ENCODE measurements around the gene LHFPL2.
A peak's percentile ranks its signal among the peaks of the same experiment; 100 is the strongest.
"Not testable (repeated sequence)": the region's sequence is repeated elsewhere in the genome, so short reads cannot be mapped to it uniquely, and the experiment has no call there.

LHFPL2 gene

DNA sequence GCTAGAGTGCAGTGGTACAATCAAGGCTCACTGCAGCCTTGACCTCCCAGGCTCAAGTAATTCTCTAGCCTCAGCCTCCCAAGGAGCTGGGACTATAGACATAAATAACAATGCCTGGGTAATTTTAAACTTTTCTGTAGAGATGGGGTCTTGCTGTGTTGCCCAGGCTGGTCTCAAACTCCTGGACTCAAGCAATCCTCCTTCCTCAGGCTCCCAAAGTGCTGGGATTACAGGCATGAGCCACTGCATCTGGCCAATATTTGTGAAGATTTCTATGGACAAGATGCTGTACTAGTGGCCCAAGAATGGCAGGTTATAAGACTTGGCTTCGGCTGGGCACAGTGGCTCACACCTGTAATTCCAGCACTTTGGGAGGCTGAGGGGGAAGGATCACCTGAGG lies 18.4 kb upstream of the LHFPL2 start:
- not testable (repeated sequence) for DNase-seq (ENCODE audit: low read depth)

DNA sequence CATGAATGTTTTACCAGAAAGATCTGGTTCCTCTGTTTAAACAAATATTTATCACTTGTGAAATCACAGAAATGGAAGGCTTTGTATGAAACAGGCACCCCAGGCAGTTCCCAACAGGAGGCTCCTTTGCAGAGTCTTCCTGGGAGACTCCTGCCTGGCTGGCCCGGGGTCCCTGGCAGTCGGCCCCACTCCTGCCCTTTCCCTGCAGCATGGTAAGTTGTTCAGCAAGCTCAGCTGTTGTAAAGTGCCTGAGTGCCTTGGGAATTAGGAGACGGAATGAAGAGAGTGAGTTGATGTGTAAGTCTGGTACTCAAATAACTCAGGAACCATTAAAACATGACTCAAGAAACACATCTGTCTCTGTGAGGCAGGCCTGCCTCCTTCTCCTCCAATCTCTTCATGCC lies 17.5 kb upstream of the LHFPL2 start:
- DNase-seq (ENCODE audit: low read depth), result no peak

DNA sequence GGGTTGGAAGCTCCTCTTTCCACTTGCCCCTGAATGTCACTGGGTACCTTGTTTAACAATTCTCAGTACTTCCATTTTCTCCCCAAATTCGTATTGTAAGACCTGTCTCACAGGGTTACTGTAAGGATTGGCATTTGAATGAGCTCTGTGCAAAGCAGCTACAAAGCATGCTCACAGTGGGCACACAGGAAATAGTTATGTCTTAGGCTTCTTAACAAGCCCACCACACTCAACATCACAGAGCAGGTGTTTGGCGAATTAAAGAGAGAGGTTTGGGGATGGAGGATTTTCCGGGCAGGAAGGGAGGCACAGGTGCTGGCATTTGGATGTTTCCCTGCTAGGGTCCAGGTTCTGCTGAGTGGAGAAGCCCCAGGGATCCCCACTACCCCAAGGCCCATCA lies 17.0 kb upstream of the LHFPL2 start:
- DNase-seq (ENCODE audit: low read depth), result no peak

DNA sequence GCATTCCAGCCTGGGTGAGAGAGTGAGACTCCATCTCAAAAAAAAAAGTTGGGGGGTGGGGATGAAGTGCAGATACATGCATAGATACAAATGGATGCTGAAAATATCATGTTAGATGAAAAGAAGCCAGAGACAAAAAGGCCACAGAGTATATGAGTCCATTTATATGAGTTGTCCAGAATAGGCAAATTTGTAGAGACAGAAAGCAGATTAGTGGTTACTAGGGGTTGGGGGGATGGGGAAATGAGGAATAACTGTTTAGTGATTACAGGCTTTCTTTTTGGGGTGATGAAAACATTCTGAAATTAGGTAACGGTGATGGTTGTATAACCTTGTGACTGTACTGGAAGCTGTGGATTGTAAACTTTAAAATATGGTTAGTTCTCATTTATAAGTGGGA lies 13.8 kb upstream of the LHFPL2 start:
- no peak for DNase-seq (ENCODE audit: low read depth)

DNA sequence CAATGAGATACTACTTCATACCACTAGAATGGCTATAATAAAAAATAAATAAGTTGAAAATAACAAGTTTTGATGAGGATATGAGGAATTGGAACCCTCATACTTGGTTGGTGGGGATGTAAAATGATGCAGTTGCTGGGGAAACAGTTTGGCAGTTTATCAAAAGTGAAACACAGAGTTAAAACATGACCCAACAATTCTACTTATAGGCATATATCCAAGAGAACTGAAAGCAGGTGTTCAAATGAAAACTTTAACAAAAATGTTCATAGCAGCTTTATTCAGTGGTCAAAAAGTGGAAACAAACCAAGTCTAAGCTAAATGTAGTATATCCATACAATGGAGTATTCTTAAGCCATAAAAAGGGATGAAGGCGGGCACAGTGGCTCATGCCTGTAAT lies 13.1 kb upstream of the LHFPL2 start:
- DNase-seq (ENCODE audit: low read depth), result no peak

DNA sequence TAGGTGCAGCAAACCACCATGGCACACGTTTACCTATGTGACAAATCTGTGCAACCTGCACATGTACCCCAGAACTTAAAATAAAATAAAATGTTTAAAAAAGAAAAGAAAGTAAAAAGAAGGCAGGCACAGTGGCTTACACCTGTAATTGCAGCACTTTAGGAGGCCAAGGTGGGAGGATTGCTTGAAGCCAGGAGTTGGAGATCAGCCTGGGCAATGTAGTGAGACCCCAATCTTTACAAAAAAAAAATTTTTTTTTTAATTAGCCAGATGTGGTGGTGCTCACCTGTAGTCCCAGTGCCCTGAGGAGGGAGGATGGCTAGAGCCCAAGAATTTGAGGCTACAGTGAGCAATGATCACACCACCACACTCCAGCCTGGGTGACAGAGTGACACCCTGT lies 12.5 kb upstream of the LHFPL2 start:
- DNase-seq (ENCODE audit: low read depth), result no peak

DNA sequence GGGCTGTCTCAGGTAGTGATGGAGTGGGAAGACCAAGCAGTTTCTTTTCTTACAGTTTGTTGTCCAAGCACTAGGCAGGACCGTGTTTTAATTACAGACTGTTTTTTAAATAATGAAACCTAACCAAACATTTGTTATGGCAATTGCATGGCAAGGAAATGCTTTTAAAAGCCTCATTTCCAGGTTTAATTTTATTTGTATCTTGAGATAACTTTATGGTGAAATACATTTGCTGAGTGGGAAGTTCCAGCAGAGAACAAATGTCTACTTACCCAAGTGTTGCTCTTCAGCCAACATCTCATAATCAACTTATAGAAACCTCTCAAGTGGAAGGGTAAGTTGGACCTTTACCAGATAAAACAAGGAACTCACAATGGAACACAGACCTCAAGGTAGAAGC lies 11.8 kb upstream of the LHFPL2 start:
- no peak for DNase-seq (ENCODE audit: low read depth)

DNA sequence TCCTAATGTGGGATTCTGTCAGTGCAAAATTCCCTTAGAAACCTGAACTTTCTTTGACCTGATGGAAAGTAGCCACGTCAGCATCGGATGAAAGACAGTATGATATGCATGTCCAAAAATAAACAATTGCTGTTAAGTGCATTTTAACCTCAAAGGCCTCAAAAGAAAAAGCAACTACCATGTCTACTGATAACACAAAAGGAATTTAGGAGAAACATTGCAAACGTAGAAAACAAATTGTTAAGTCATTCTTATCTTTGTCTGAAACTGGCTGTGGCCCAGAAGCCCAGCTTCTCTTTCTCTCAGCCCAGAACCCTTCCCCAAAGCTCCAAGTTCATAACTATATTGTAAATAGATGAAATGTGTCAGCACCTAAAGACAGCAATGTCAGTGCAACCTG lies 11.1 kb upstream of the LHFPL2 start:
- DNase-seq (ENCODE audit: low read depth), result no peak

DNA sequence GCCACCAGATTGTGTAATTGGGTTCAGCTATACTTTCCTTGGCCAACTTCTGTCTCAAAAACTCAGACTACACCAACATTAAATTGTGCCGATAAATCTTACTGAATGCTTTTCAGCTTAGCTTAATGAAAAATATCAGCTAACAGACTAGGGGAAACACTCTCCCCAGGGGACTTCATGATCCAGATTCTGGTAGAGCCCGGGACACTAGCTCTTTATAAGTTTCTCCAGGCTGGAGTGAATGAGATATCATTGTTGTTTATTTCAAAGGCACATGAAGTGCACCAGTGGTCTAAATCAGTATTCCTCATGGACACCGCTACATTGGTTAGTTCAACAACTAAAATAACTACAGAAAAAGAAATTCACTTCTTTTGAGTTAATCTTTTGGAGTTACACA lies 10.5 kb upstream of the LHFPL2 start:
- DNase-seq (ENCODE audit: low read depth), result no peak

DNA sequence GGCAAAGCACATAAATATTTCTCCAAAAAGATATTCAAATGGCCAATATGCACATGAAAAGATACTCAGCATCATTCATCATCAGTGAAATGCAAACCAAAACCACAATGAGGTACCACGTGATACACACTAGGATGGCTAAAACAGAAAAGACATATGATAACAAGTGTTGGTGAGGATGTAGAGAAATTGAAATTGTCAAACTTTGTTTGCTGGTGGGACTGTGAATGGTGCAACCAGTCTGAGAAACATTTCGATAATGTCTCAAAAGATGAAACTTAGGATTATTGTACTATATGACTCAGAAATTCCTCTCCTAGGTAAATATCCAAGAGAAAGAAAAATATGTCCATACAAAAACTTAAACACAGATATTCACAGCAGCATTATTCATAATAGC lies 8.6 kb upstream of the LHFPL2 start:
- no peak for DNase-seq (ENCODE audit: low read depth)

DNA sequence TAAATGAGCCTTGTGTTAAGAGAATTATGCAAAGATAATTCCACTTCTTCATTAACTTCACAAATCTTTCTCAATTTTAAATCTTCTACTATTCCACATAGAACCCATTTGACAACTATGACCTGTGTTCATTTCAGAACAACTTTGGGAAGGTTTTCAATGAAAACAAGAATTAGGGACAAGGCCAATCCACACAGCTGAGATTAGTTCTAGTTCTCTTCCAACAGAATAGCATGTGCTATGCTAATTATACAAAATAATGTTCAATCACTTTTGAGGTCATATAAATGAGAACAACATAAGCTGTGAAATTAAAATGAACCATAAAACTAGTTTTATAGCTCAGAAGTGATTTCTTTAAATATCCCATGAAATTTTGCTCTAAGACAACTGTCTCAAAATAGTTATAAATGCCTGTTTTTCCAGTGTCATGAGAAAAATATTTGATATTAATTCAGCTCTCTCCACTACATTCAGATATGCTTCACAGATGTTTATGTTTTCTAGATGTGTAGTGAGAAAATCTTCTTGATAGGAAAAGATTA lies 7.2 kb upstream of the LHFPL2 start:
- no peak for DNase-seq (ENCODE audit: low read depth)

DNA sequence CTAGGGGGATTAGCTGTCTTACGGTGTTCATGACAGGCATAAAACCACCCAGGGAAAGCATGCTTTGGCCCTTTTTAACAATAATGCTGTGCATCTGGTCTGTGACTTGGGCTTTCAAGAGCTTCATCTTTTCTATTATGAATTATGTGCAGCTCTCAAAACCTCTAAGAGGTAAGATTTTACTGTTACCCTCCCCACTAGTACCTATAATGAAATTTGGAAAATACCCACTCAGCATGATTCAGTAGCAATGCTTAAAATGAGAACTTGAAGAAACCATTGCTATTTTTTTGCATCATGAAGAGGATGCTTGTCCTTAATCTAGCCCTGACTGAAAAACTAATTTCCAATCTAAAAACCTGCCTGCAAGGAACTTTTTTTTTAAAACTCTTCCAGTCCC lies 5.8 kb upstream of the LHFPL2 start:
- no peak for DNase-seq (ENCODE audit: low read depth)

DNA sequence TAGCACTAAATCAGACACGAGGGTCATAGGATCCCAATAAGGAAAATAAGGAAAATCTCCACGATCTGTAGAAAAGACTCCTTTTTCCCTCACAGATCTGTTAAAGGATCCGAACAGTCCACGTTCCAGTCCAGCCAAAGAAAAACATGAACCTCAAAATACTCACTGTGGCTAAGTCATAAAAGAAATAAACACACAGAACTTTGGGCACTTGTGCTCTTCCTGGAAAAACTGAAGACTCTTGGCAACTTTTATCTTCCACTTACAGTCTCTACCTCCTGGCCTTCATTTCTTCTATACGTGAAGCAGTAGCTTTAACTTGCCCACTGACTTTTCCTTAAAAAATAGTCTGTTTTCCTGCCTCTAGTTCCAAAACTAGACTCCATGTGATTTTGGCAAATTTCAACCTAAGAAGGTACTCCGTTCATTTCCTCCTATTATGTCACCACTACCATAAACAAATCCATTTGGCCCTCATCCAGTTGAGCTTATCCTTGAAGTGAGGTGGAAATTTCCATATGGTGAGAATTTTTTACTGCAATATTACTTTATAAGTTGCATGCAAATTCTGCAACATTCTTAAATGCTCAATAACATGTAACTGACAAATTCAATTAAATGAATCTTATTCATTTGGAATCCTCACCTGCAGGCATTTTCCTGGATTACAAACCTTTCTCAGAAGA lies 5.3 kb upstream of the LHFPL2 start:
- no peak for DNase-seq (ENCODE audit: low read depth)

DNA sequence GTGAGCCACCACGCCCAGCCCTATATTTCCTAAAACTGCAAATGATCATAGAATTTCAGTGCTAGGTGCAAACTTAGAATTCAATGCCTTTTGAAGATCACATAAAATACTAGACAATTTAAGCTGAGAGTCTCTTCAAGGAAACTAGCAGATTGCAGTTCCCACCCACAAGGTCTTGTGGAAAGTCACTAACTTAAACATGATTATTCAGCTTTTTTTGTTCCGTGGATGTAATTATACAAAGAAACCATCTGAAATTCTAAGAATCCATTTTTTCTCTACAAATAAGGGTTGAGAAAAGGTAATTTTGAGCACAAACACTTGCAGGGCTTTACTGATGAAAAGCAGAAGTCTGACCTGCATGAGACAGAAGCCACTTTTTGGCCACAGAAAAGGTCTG lies 4.5 kb upstream of the LHFPL2 start:
- DNase-seq (ENCODE audit: low read depth), result no peak

DNA sequence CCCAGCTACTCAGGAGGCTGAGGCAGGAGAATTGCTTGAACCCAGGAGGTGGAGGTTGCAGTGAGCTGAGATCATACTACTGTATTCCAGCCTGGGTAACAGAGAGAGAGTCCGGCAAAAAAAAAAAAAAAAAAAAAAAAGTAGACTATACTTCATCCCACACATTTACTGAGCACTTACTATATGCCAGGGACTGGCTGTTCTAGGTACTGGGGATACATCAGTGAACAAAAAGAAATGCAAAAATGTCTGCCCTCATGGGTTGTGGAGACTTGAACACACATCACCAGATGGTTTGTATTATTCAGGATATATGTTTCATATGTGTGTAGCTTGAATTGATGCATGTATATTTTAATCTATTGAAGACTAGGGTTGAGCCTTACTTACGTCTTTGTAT lies 2.9 kb upstream of the LHFPL2 start:
- DNase-seq (ENCODE audit: low read depth), result no peak

DNA sequence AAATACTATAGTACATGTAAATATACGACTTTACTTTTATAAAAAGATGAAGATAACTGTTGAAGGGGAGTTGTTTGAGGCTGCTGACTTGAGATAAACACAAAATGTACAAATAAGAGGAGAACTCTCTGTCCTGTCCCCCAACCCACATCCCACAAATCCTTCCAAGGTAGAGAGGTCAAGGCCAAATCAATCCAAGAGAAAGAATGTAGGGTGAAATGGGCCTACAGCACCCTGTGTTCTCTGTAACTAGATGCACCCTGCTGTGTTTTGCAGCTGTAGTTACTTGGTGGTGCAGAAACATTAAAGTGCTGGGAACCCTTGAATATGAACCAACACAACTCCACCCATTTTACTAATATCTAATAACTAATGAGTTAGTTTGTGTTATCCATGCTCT lies 2.0 kb upstream of the LHFPL2 start:
- no peak for DNase-seq (ENCODE audit: low read depth)

DNA sequence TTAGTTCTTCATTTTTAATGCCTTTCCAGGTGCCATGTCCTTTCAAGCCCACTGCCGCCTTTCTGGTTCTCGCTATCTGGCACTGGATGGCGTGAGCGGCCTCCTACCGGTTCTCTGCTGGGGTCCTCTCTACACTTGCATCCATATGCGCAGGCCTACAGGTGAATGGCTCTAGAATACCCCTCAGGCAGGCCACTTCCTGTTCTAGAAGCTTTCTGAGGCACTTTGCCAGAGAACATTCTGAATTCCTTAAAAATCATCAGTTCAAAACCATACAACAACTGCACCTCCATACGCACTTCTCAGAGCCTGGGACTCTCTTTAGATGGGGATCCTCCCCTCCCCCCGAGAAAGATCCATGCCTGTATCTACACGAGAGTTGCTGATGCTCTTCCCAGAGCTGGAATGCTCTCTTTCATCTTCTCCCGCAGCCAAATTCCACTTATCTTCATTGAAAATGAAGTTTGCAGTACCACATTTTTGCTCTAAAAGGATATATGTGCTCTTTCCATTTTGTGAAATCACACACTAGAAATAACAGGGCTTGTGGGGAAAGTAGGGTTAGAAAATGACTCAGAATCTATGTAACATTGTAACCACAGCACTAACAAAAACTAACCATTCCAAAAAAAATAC lies 1.4 kb upstream of the LHFPL2 start:
- DNase-seq (ENCODE audit: low read depth), result no peak

DNA sequence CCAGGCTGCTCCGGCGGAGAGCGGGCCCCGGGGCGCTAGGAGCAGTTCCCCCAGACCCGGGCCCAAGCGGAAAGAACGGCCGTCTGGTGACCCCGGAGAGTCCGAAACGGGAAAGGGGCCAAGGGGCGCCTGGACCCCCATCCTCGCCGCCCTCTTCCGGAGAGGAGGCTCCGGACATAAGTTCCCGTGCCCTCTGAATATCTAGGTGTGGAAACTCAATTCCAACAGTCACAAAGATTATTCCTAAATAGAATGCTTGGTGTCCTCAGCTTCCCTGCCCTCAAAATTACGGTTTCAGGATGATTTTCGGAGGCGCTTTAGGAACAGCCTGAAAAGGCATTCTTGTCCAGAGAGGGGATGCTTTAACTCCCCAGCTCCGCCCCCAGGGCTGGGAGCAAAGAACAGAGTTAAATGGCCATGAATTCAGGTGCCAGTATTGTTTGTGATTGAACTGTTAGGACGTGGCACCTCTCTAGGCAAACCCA lies 681 bp upstream of the LHFPL2 start:
- DNase-seq (ENCODE audit: low read depth), result no peak

DNA sequence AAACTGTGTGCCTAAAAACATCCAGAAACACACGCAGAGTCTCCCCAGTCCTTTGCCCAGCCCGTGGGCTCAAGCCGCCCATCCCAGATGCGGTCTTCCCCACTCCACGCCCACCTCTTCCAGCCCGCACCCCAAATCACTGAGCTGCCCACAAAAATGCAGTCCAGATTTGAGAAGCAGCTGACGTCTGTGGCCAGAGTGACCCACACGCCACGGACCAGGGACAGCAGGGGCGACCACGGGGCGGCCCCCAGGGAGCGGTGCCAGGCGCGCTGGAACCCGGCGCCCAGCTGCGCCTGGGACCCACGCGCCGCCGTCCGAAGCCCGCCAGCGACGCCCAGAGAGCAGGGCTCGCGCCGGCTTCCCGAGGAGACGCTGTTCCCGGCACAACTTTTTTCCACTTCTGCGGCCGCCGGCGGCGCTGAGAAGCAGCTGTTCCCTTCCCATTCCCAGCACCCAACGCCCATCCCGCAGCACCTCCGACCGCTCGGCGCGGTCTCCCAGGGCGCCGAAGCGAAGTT lies 674 bp downstream of the LHFPL2 start:
- no peak for DNase-seq (ENCODE audit: low read depth)

DNA sequence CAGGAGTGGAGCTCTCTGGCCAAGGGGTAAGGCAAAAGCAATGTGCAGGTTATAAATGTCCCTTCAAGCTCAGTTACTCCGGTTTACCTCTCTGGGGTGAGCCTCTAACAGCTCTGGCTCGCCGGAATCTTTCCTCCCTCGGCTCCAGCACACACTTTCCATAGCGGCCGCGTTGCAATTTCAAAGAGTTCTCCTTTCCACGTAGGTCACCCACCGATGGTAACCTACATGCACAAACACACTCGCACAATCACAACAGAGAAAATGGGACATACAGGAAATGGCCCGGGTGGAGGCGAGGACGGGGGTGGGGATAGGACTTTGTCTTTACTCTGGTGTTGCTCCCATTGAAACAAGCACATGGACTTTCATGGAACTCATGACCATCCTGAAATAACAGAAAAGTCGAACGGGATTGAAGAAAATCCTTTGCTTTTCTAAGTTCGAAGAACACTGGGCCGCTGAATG lies 1.2 kb downstream of the LHFPL2 start:
- peak; percentile 4 for DNase-seq (ENCODE audit: low read depth)

DNA sequence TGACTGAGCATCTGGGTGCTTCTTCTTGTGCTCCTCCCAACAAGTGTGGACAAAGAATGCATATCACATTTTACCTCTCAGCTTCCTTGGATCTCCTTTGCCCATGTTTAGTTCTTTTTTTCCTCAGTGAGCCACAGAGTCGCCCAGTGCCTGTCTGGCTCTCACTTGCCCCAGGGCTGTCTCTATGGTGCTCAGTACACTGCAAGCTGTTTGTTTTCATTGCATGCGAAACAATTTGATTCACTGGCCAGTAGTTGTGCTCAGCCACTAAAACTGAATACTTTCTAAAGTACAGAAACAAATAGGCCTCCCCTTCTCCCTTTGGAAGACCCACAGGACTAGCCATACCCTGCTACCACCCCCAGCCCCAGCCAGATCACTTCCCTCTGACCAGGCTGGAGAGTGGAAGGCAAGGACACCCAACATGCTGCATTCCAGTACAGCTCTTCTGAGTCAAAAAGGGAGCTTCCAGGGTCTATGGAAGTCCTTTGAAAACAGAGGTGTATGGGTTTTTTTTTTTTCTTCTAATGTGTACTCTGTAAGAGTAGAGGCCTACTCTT lies 3.8 kb downstream of the LHFPL2 start:
- no peak for DNase-seq (ENCODE audit: low read depth)

DNA sequence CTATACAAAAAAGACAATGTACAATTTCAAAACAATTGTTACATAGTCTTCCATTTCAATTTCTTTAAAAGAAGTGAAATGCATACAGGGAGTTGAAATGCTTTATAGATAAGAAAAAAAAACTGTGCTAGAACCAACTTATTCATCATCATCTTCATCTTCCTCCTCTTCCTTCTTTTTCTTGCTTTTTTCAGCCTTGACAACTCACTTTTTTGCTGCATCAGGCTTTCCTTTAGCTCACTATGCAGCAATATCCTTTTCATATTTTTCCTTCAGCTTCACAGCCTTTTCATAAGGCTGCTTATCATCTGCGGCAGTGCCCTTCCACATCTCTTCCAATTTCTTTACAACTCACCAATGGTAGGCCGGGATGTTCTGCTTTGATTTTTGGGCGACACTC lies 4.4 kb downstream of the LHFPL2 start:
- DNase-seq (ENCODE audit: low read depth), result no peak

DNA sequence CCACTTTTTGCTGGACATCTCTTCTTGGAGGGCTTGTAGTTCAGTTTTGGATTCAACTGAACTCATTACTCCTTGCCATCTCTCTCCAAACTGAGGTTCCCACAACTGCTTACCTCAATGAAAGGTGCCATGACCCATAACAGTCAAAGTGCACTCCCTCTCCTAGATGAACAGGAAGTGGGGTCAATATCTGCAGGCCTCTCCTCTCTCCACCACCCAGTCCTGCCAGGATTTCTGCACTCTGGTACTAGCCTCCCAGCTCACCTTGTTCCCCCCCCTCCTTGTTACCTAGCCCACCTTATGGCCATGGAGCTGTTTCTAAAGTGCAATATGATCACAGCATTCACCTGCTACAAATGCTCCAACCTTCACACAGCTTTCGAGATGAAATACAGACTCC lies 5.9 kb downstream of the LHFPL2 start:
- no peak for DNase-seq (ENCODE audit: low read depth)
